ENCODE results near the gene CT55.
"Not testable (repeated sequence)": the region's sequence is repeated elsewhere in the genome, so short reads cannot be mapped to it uniquely, and the experiment has no call there.

The CT55 gene

DNA sequence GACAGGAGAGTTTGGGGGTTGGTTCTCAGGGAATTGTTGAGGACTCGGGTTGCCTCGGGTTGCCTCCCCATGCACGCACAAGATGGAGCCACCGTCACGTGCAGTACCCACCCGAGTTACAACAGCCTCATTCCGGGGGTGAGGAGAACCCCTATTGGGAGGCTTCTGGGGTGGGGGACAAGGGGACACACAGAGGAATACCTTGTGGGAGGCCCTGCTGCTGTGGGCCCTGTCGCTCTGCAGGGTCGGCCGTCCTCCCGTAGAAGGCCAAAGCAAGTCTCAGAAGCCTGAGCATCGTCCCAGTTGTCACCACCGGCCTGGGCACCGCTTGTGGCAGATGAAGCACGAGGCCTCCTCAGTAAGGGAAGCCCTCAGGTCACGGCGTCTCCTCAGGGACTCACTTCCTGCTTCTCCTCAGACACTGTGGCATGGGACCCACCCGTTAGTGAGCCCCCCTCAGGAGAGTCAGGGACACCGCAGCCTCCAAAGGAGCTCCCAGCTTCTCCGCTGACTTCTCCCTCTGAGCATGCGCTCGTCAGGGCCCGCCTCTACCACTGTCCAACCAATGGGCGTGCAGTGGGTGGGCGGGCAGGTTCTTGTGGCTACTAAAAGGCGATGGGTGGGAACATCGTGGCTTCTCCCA is at the start of gene CT55:
TSS of gene CT55 (minus strand) at position 522 of the 643 bp plus-strand sequence. CDS start at position 295, 227 bp downstream.
- no peak for DNase-seq

GRCh38 chrX:135213200-135213844 is 42.1 kb upstream of the CT55 start:
- DNase-seq = peak; percentile 33 to 53

GRCh38 chrX:135206427-135206826 is 35.2 kb upstream of the CT55 start:
- DNase-seq = peak; percentile 31 to 49

DNA sequence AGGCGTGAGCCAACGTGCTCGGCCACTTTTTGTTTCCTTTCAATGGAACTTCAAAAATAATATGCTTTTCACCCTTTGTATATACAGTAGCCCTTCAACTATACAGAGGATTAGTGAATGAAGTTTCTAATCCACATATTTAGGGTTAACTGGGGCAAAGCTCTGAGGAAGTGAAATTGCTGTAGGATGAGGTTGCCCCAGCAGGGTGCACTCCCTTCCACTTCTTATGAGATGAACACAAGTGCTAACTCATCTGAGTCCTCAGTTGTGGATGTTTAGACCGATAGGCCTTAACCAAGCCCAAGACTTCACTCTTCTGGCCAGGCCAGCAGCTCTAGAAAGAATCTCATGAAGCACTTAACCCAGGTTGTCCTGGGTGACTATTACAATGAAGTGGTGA is 29.1 kb upstream of the CT55 start:
- no peak for DNase-seq

GRCh38 chrX:135194684-135195083 is 23.5 kb upstream of the CT55 start:
- DNase-seq = no peak

DNA sequence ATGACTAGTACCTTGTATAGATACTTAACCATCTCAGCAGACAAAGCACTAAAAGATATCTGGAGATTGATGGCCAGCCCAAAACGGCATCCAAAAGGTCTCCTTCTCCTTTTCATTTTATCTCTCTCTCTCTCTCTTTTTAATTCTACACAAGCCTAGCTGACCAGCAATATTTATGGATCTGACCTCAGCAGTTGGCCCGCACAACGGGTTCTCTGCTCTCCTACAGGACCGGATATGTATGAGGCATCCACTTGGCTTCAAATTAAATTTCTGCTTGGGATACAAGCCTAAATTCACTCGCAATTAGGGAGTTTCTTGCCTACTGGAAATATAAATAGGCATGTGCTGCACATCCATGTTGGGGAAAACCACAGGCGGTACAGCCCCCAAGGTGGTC is 22.5 kb upstream of the CT55 start:
- no peak for DNase-seq

- no peak for DNase-seq
Observed at GRCh38 chrX:135191838-135192237, 20.6 kb upstream of the CT55 start.

GRCh38 chrX:135185795-135186443 is 14.7 kb upstream of the CT55 start:
- peak; percentile 21 to 36 for DNase-seq

- DNase-seq = no peak
Observed at GRCh38 chrX:135178636-135179035, 7.4 kb upstream of the CT55 start.

DNA sequence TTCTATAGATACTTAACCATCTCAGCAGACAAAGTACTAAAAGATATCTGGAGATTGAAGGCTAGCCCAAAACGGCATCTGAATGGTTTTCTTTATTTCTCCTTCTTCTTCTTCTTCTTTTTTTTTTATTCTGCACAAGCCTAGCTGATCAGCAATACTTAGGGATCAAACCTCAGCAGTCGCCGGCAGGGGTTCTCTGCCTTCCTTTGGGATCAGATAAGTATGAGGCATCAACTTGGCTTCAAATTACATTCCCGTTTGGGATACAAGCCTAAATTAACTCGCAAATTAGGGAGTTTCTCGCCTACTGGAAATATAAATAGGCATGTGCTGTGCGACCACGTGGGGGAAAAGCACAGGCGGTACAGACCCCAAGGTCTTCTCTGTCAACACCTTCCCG is 730 bp downstream of the CT55 start:
- DNase-seq = no peak

DNA sequence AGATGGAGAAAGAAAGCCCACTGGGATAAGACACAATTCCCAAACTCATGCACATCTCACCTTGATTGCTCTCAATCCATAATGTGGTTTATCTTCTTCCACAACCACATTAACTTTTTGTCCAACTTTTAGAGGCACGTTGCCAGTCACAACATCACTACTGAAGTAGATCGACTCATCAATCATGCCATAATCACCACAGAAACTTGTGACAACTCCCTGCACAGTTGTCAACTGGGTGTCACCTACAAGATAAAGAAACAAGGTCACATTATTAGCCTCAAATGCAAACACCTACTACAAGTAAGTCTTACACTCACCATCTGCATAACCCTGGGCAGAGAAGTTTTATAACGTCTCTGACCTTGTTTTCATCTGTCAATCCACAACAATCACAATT is 1.7 kb downstream of the CT55 start:
- DNase-seq = not testable (repeated sequence)

DNA sequence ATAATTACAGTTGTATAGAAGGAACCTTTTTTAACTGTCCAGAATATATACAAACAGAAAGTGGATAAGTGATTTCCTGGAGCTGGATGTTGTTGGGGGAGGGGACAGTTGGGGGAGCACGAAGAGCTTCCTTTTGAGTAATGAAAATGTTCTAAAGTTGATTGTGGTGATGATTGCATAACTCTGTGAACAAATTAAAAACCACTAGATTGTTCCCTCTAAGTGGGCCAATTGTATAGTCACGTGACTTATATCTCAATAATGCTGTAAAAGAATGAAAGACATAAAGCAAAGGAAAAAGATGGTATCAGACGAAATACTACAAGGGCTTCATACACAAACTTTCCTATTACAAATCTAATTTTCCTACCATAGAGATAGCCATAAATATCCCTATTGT is 2.7 kb downstream of the CT55 start:
- DNase-seq = no peak

- not testable (repeated sequence) for DNase-seq
Observed at GRCh38 chrX:135154688-135155087, 16.5 kb downstream of the CT55 start.

GRCh38 chrX:135126145-135126544 is 45.1 kb downstream of the CT55 start:
- not testable (repeated sequence) for DNase-seq

DNA sequence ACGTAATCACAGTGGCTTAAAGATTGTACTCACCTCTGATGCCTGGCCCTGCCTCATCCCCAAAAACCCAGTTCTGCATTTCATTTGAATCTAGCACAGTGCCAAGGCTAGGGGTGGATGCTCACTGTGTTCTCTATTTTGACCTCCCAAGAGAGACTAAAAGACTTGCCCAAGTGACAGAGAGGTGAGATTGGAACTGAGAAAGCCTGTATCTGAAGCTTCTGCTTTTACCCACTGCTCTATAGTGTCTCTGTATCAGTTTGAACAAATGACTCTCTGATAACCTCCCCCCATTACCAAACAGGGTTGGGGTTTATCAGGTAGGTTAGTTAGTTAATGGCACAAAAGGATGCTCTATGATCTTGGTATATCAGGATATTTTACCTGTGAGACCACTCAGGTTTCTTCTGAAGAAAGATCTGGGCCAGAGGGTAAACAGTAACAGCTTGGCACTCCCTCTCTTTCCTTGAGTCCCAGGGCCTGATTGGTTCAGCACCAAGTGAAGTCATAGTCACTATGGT is 51.1 kb downstream of the CT55 start, which contains the start of gene ETDB:
TSS of gene ETDB (minus strand) at position 471 of the 521 bp plus-strand sequence. CDS start 1,265 bp downstream, outside the sequence.
- DNase-seq = not testable (repeated sequence)

DNA sequence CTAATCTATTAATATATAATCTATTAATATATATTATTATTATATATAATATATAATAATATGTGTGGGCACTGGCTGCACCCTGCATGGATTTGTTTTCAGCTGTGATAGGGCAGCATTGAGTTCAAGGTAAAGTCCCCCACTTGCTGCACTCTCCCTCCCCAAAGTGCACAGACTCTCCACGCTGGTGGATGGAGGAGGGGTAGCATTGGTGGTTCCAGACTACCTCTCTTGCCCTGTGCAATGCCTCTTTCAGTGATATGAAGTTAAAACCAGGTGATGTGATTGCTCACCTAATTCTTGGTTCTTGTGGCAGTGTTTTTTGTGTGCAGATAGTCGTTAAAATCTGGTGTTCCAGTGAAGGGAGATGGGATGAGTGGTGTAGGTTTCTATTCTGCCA is 55.1 kb downstream of the CT55 start:
- not testable (repeated sequence) for DNase-seq

GRCh38 chrX:135114392-135114791 is 56.8 kb downstream of the CT55 start:
- DNase-seq = no peak

DNA sequence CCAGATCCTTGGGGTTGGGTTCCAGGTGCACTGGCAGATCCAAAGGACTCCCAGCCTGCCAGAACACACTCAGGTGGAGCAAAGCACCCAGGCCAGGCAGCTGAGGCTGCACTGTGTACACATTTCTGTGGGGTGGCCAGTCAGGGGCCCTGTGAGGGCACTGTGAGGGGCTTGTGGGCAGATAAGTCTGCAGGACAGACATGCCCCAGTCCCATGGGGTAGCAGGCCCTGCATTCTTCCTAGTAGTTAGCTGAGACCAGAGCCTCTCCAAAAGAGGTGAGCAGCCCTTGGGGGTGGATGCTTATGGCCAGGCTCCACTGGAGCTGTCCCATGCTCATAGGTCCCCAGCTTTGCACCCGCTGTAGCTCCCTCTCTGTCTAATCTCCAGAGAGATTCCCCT is 58.5 kb downstream of the CT55 start:
- no peak for DNase-seq

DNA sequence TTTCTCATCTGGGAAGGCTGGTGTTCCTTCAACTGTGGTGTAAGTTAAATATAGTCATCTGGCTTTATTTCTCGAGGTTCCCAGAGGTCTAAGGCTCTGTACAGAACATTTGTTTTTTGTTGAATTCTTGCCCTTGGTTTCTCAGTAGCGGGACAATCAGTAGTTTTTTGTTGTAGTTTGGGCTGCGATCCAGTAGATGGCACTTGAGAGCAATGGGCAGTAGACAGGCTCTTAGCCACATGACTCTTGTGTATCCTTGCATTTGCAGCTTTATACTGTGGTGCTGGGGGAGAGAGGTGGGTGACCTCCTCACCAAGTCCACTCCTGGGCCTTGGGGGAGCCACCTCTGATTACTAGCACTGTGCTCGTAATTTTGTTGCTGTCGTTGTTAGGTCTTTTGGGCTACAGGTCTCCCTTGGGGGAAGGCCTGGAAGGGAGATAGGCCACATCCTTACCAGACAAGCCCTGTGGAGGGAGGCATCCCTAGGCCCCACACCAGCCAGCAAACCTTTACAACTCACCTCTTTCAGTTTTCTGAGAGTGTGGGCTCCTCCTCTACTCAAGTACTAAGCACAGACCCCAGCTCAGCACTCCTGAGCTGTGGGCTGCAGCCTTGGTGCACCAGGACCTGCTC is 59.0 kb downstream of the CT55 start:
- DNase-seq = peak; percentile 34 to 51

DNA sequence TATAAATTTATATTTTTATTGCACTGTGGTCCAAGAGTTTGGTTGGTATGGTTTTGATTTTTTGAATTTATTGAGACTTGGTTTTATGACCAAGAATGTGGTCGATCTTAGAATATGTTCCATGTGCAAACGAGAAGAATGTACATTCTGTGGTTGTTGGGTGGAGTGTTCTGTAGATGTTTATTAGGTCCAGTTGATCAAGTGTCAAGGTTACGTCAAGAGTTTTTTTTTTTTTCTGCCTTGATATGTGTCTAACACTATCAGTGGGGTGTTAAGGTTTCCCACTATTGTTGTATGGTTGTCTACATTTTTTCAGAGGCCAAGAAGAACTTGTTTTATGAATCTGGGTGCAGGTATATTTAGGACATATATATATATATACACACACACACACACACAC is 61.6 kb downstream of the CT55 start:
- no peak for DNase-seq

All from activated CD4-positive, alpha-beta T cell treated with anti-CD3 and anti-CD28 coated beads, Interleukin-2, amount 50 U/mL, for 48 hours (primary cell).